Measurements from ENCODE around the gene SULT2B1. TPM values are rescaled to one million over a fixed set of nuclear protein-coding genes. Genes with fewer than 3 reads are reported as not detected.

Gene SULT2B1
- total RNA-seq, 4 donors from 2014 or later = 0.32 to 0.41 TPM; not detected in 2

DNA sequence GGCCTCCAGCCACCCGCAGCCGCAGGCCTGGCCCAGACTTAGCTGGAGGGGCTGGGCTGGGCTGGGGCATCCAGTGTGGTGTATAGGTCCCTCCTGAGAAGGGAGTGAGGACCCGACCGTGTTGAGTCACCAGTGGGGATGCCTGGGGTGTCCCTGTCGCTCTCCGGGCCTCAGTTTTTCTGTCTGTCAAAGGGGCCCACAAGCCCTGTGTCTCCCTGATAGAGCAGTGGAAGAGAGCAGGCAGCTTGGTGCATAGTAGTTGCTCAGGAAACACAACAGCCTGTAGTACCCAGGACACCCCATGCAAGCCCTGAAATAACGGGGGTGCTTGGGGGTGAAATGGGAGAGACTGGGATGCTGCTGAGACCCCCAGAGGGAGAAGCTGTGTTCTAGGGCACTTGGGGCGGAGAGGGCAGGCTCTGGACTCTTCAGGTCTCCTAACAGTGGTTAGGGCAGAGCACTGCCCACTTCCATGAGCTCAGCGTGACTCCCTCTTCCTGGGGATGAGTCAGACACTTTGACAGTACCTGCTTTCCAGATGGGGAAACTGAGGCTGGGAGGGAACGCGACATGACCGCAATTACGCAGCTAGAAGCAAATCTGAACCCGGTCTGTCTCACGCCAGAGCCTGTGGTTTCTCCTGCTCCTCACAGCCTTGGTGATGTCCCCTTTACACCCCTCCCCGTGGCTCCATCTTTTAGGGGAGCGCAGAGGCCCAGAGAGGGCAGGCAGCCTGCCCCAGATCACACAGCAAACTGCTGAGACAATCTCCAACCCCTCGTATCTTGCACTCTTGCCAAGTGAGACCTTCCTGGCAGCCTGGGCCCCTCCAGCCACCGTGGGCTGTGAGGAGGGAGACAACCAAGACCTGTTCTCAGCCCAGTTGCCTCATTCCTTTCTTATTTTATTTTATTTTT lies 692 bp downstream of the SULT2B1 start:
- in situ Hi-C loops (cut with MboI; ENCODE audit: low pct_ligation_motif_present in 1 of 4, low pct_unique_long_range_greater_than_20kb in 1 of 4, low sequenced_read_pairs in 3 of 4) (no loop called here), intact Hi-C loops (cut with DNase I; ENCODE audit: low total_unique reads) (no loop called here)
- Histone ChIP-seq H3K27ac (peak overlapping the region in 2 of 4 donors; percentile 27), H3K27me3 (peaks cover 10% of the 10 kb centered on the region), H3K9me3 (no peaks in the 10 kb centered on the region), H3K4me1 (peaks cover 4 to 40% (median 14%) of the 10 kb centered on the region in 4 donors), H3K4me3 (no peak overlapping the region), H3K36me3 (no peaks in the 10 kb centered on the region)
- no peak for DNase-seq
- WGBS, 2 donors (ENCODE audit: low coverage in 1 of 2) = 72 to 80% methylated on average over 1 to 19 of the region's 19 CpGs
- TF ChIP-seq, protein P1, sequence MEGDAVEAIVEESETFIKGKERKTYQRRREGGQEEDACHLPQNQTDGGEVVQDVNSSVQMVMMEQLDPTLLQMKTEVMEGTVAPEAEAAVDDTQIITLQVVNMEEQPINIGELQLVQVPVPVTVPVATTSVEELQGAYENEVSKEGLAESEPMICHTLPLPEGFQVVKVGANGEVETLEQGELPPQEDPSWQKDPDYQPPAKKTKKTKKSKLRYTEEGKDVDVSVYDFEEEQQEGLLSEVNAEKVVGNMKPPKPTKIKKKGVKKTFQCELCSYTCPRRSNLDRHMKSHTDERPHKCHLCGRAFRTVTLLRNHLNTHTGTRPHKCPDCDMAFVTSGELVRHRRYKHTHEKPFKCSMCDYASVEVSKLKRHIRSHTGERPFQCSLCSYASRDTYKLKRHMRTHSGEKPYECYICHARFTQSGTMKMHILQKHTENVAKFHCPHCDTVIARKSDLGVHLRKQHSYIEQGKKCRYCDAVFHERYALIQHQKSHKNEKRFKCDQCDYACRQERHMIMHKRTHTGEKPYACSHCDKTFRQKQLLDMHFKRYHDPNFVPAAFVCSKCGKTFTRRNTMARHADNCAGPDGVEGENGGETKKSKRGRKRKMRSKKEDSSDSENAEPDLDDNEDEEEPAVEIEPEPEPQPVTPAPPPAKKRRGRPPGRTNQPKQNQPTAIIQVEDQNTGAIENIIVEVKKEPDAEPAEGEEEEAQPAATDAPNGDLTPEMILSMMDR (IDR thresholded peaks at IDR 0.05) = no peak
- TF ChIP-seq POLR2A (IDR thresholded peaks at IDR 0.05) = no peak
- TF ChIP-seq EP300 (IDR thresholded peaks at IDR 0.05; ENCODE audit: low read depth) = no peak
- TF ChIP-seq POLR2AphosphoS5 (IDR thresholded peaks at IDR 0.05) = no peak

DNA sequence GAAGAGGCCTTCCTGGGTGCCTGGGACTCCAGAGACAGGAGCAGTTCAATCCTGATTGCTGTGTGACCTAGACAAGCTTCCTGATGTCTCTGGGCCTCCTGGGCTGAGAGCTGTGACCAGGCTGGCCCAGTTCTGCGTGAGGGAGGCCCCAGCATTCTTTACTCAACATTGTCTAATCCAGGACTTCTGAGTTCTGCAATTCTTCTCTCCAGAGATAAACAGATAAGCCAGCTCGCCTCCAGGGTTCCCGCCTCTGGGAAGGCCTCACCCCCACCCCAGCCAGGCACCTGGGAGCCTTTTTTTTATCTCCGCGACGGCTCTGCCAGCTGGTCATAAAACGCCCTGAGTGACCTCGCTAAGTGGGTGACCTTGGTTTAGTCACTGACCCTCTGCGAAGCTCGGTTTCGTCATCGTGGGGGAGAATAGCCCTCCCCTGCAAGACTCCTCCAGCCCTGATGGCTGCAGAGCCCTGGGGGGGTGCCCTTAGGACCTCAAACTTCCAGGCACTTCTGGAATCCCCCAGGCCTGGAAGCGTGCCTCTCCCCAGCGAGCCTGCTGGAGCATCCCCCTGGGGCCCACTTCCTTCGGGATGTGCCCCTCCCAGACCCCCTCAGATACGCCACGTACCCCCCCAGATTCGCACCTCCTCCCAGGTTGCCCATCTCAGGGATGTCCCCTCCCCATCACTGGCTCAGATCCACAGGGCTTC lies 1.9 kb downstream of the SULT2B1 start:
- intact Hi-C loops (cut with DNase I; ENCODE audit: low total_unique reads) (no loop called here), in situ Hi-C loops (cut with MboI; ENCODE audit: low pct_ligation_motif_present in 1 of 4, low pct_unique_long_range_greater_than_20kb in 1 of 4, low sequenced_read_pairs in 3 of 4) (no loop called here)
- H3K4me3 ChIP-seq = no peak overlapping the region
- H3K4me1 ChIP-seq = peaks cover 4 to 50% (median 20%) of the 10 kb centered on the region in 4 donors
- H3K27ac ChIP-seq = no peak overlapping the region
- peaks cover 10% of the 10 kb centered on the region for H3K27me3 ChIP-seq
- WGBS, 2 donors (ENCODE audit: low coverage in 1 of 2) = 12 to 32% methylated on average over 5 to 17 of the region's 18 CpGs
- H3K9me3 ChIP-seq = no peaks in the 10 kb centered on the region
- TF ChIP-seq EP300 (IDR thresholded peaks at IDR 0.05; ENCODE audit: low read depth) (no peak), POLR2A (IDR thresholded peaks at IDR 0.05) (no peak), POLR2AphosphoS5 (IDR thresholded peaks at IDR 0.05) (no peak)
- TF ChIP-seq, protein P1 (IDR thresholded peaks at IDR 0.05) = no peak
- DNase-seq = peak; percentile 50
- H3K36me3 ChIP-seq = no peaks in the 10 kb centered on the region

DNA sequence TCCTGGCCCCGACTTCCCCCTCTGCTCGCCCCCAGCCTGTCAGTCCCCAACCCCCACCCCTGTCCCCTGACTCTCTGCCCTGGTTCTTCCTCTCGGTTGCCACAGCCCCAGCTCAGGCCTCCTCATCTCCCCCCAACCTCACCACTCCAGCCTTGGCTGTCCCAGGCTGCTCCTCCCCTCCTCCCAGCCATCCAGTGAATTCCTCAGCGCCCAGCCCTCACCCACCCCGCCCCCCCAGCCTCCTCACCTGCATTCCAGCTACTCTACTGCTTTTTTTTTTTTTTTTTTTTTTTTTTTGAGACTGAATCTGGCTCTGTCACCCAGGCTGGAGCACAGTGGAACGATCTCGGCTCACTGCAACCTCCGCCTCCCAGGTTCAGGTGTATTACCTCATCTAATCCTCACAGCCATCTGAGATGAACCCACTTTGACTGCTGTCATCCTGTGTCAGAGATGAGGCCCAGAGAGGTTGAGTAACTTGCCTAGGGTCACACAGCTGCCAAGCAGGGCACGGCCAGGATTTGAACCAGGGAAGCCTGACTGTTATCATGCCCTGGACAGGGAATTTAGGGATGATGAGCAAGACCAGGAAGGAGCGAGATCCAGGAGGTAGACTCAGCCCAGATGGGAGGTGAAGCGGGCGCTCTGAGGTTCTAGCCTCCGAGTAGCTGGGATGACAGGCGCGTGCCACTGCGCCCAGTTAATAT lies 2.6 kb downstream of the SULT2B1 start:
- TF ChIP-seq POLR2A (IDR thresholded peaks at IDR 0.05) (no peak), EP300 (IDR thresholded peaks at IDR 0.05; ENCODE audit: low read depth) (no peak), POLR2AphosphoS5 (IDR thresholded peaks at IDR 0.05) (no peak)
- TF ChIP-seq, protein P1 (IDR thresholded peaks at IDR 0.05) = no peak
- intact Hi-C loops (cut with DNase I; ENCODE audit: low total_unique reads) = no loop called here
- in situ Hi-C loops (cut with MboI; ENCODE audit: low pct_ligation_motif_present in 1 of 4, low pct_unique_long_range_greater_than_20kb in 1 of 4, low sequenced_read_pairs in 3 of 4) = no loop called here
- Histone ChIP-seq H3K4me3 (no peak overlapping the region), H3K27me3 (peaks cover 3% of the 10 kb centered on the region), H3K36me3 (no peaks in the 10 kb centered on the region), H3K9me3 (no peaks in the 10 kb centered on the region), H3K4me1 (peaks cover 4 to 54% (median 21%) of the 10 kb centered on the region in 4 donors), H3K27ac (no peak overlapping the region)
- no peak for DNase-seq
- 68 to 76% methylated on average over 5 to 16 of the region's 16 CpGs for WGBS, 2 donors (ENCODE audit: low coverage in 1 of 2)

DNA sequence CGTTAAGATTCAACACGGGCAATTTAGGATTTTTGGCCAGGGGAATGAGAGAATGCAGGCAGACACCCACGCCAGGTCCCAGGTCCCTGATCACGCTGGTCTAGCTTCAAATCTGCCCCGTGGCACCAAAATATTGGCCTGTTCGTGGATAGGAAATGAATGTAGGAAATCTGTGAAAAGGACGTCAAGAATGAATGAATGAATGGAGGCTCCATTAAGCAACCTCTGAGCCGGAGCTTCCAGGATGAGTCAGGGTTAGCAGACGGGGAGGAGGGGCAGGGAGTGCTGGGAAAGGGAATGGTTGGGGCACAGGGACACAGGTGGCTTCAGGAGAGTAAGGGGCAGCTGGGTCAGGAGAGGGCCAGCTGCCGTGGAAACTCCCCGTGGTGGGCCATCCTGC lies 4.2 kb downstream of the SULT2B1 start:
- in situ Hi-C loops (cut with MboI; ENCODE audit: low pct_ligation_motif_present in 1 of 4, low pct_unique_long_range_greater_than_20kb in 1 of 4, low sequenced_read_pairs in 3 of 4) = no loop called here
- Histone ChIP-seq H3K27ac (peak overlapping the region in 1 of 4 donors; percentile 8), H3K9me3 (no peaks in the 10 kb centered on the region), H3K27me3 (peaks cover 3% of the 10 kb centered on the region), H3K4me3 (no peak overlapping the region), H3K36me3 (no peaks in the 10 kb centered on the region), H3K4me1 (peaks cover 4 to 52% (median 21%) of the 10 kb centered on the region in 4 donors)
- TF ChIP-seq, protein P1 (IDR thresholded peaks at IDR 0.05) = no peak
- intact Hi-C loops (cut with DNase I; ENCODE audit: low total_unique reads) = no loop called here
- 33 to 48% methylated on average over 6 to 11 of the region's 11 CpGs for WGBS, 2 donors (ENCODE audit: low coverage in 1 of 2)
- peak; percentile 61 for DNase-seq

Measured in transverse colon (tissue), 4 donors.